ENCODE measurements around the gene KAT2B. TPM values are rescaled to one million over a fixed set of nuclear protein-coding genes. Genes with fewer than 3 reads are reported as not detected.
A peak's percentile ranks its signal among the peaks of the same experiment; 100 is the strongest.

The KAT2B gene
- total RNA-seq, 2 experiments from 2014 or later = 98.2 to 120 TPM

DNA sequence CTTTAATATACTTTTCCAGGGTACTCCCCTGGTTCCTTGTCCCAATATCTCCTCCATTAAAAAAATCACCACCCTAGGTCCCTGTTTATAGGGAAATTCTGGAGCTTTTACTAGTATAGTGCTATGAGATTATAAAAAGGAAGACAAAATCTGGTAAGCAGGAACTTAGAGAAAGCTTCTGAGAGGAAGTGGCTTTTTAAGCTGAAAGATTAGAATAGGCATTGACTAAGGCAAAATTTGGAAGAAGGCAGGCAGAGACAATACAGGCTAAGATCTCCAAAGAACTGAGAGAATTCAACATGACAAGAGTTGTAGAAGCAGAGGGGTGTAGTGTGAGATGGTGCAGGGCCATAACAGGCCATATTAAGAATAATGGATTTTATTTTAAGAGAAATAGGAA, 120.0 kb downstream of the KAT2B start:
- H3K9me3 Mint-ChIP-seq (ENCODE audit: low read depth) = no peaks in the 10 kb centered on the region
- DNase-seq (no peak), ATAC-seq (no peak)
- H3K27ac Mint-ChIP-seq = peak overlapping the region; percentile 79
- H3K4me3 Mint-ChIP-seq = no peak overlapping the region
- no peaks in the 10 kb centered on the region for H3K27me3 Mint-ChIP-seq
- H3K4me1 Mint-ChIP-seq = peaks cover 14% of the 10 kb centered on the region
- H3K36me3 Mint-ChIP-seq = peaks cover 60% of the 10 kb centered on the region
- CTCF ChIA-PET = interaction anchor here (1.9 kb wide), 1 partner anchor 9 kb away, joined by 4 read pairs; no protein-coding TSS in a partner anchor

DNA sequence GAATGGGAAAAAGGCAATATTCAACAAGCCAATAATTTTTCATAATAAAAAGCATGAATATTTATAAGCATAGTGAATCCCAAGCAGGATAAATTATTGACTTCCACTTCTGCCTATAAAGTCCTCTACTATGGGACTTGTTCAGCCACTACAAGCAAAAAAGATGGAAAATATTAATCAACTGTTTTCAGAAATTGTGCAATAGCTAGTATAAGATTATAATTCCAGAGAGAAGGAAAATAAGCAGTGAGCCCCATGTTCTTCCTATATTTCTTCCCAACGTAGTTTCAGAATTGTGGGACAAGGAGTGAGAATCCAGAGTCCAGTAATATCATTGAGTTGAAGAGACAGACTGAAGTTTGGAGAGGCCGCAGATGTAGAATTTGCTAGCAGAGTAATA, 121.5 kb downstream of the KAT2B start:
- H3K9me3 Mint-ChIP-seq (ENCODE audit: low read depth) = no peaks in the 10 kb centered on the region
- peaks cover 18% of the 10 kb centered on the region for H3K4me1 Mint-ChIP-seq
- H3K4me3 Mint-ChIP-seq = no peak overlapping the region
- no peak for DNase-seq
- CTCF ChIA-PET = interaction anchor here (1.9 kb wide), 1 partner anchor 10 kb away, joined by 4 read pairs; no protein-coding TSS in a partner anchor
- no peaks in the 10 kb centered on the region for H3K27me3 Mint-ChIP-seq
- H3K36me3 Mint-ChIP-seq = peaks cover 62% of the 10 kb centered on the region
- H3K27ac Mint-ChIP-seq = no peak overlapping the region
- ATAC-seq = no peak

DNA sequence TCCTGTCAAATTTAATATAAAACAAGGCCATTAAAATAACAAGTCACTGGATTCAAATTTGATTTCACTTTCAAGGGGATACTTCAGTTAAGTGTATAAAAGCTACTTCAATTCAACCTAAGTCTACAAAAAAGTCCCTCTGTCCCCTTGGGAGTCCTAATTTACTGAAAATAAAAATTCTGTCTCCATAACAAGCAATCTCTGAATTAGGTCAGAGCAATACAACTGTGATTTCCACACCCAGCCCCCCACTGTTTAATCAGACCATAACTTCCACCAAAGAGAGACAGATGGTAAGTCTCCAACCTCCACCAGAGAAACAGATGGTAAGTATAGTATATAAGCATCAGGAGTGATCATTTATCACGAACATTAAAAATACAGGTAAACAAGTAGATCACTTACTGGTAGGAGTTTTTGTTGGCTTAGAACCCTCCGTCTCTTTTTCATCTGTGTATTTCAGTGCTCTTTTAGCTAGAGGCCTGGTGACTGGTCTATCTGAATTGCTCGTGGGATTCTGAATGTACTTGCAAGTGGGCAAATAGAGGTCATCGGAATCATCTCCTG, 133.7 kb downstream of the KAT2B start:
- Mint-ChIP-seq H3K27ac (no peak overlapping the region), H3K9me3 (ENCODE audit: low read depth) (no peaks in the 10 kb centered on the region), H3K36me3 (peaks cover 58% of the 10 kb centered on the region), H3K4me3 (no peak overlapping the region), H3K4me1 (peaks cover 5% of the 10 kb centered on the region), H3K27me3 (no peaks in the 10 kb centered on the region)
- DNase-seq (no peak), ATAC-seq (no peak)
- CTCF ChIA-PET = no interaction called here

DNA sequence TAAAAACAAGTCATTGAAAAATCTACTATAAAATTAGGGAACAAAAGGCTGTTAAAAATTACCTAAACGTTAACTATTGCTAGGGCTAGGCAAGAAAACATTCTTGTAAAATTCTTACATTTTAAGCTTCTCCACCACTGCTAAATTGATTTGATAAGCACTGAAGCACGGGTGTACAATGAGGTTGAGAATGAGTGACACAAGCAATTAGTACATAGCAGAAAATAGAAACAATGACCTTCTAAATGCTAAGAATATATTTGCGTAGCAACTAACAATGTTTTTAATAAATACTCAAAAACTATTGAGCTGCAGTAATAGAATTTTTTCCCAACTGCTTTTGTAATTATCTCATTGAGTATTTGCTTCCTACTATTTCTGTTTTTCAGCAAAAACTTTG, 141.0 kb downstream of the KAT2B start:
- DNase-seq (no peak), ATAC-seq (no peak)
- peaks cover 57% of the 10 kb centered on the region for H3K36me3 Mint-ChIP-seq
- no peaks in the 10 kb centered on the region for H3K9me3 Mint-ChIP-seq (ENCODE audit: low read depth)
- peaks cover 28% of the 10 kb centered on the region for H3K4me1 Mint-ChIP-seq
- CTCF ChIA-PET = no interaction called here
- H3K27me3 Mint-ChIP-seq = no peaks in the 10 kb centered on the region
- no peak overlapping the region for H3K4me3 Mint-ChIP-seq
- no peak overlapping the region for H3K27ac Mint-ChIP-seq

DNA sequence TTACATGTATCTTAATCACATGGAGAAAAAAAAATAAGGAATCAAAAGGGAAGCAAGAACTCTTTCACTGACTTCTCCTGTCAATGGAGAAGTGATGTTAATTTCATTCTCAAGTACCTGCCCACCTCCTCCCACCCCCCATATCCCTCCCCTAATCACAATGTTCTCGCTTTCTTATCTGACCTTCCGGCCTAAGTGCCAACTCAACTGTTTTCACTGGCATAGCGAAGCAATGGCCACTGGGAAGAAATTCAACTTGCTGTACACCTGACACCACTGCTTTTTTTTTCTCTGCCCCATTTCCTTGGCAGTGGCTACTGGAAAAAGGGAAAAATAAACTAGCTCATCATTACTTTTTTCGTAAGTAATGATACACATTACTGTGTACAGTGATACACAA, 142.0 kb downstream of the KAT2B start:
- CTCF ChIA-PET = no interaction called here
- Mint-ChIP-seq H3K4me3 (no peak overlapping the region), H3K27ac (no peak overlapping the region), H3K36me3 (peaks cover 52% of the 10 kb centered on the region), H3K9me3 (ENCODE audit: low read depth) (no peaks in the 10 kb centered on the region), H3K27me3 (no peaks in the 10 kb centered on the region), H3K4me1 (peaks cover 28% of the 10 kb centered on the region)
- ATAC-seq = no peak
- no peak for DNase-seq

DNA sequence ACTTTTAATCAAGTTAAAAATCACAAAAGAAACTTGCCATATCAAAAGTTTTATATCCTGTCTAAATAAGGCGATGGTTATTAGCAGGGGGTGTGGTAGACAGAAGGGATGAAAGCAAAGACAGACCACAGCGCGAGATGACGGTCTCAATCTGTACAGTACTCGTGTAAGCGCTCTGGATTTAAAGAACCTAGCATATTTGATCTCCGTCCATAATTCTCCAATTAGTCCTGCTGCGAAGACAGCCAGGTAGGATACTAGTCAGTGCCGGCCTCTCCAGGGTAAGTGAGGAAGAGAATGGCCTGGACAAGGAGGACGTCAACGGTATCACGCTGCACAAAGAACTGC, 145.1 kb downstream of the KAT2B start:
- Mint-ChIP-seq H3K4me3 (no peak overlapping the region), H3K9me3 (ENCODE audit: low read depth) (no peaks in the 10 kb centered on the region), H3K4me1 (peaks cover 28% of the 10 kb centered on the region), H3K27ac (no peak overlapping the region), H3K27me3 (no peaks in the 10 kb centered on the region), H3K36me3 (peaks cover 27% of the 10 kb centered on the region)
- CTCF ChIA-PET = interaction anchor here (1.3 to 1.6 kb wide), 3 partner anchors 33 to 145 kb away, joined by 3 to 5 read pairs (median 3); partner anchors contain the start of gene KAT2B
- peak; percentile 60 for DNase-seq
- peak; percentile 13 for ATAC-seq

DNA sequence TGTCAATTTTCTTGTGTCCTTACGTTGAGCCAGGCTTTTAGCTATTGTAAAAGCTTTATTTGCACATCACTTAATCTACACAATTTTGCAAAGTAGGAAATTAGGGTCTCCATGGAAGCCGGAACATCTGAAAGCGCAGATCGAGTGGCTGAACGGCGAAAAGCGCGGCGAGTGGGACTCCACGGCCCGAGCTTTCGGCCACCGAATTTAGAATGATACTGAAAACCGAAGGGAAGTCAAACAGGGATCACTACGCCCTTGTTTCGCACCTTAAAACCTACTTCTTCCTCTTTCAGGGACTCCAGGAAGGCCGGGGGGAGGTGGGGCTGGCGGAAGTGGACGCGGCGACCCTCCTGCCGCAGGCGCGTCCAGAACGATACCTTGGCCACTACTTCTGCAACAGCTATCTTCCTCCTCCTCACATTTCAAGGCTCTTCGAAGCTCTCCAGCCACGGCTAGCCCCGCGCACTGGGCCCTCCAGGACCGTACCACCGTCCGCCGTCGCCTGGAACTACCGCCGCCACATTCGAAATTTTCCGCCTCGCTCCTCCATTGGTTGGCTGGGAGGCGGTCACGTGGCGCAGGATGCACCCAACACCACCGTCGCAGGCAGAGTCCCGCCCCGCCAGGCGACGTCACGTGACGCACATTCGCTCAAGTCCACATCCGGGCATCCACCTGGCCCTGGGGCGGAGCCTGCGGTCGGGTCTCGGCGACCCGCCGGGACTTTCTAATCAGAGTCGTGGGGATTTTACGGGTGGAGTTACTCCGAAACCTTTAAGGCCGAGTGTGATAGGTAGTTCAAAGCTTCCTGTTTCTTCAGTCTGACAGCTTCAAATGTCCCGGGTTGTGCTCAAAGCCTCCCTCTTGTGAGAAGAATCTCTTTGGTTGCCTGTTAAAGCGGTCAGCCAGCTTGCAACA, 145.7 kb downstream of the KAT2B start, which contains the start of gene SGO1:
Gene SGO1, minus strand, starts transcription at position 528 of the 921 bp plus-strand sequence. CDS start 2,179 bp downstream, outside the sequence.
- CTCF ChIA-PET = interaction anchor here (0.8 to 1.6 kb wide), 5 partner anchors 34 to 298 kb away, joined by 3 to 5 read pairs (median 3); partner anchors contain the start of gene KAT2B
- H3K4me3 Mint-ChIP-seq = no peak within 1 kb of the TSS
- DNase-seq (peak; percentile 100), ATAC-seq (peak; percentile 91)
- peaks cover 23% of the 10 kb centered on the region for H3K36me3 Mint-ChIP-seq
- no peak within 1 kb of the TSS for H3K27ac Mint-ChIP-seq
- no peaks in the 10 kb centered on the region for H3K9me3 Mint-ChIP-seq (ENCODE audit: low read depth)
- no peaks in the 10 kb centered on the region for H3K27me3 Mint-ChIP-seq
- peaks cover 29% of the 10 kb centered on the region for H3K4me1 Mint-ChIP-seq

DNA sequence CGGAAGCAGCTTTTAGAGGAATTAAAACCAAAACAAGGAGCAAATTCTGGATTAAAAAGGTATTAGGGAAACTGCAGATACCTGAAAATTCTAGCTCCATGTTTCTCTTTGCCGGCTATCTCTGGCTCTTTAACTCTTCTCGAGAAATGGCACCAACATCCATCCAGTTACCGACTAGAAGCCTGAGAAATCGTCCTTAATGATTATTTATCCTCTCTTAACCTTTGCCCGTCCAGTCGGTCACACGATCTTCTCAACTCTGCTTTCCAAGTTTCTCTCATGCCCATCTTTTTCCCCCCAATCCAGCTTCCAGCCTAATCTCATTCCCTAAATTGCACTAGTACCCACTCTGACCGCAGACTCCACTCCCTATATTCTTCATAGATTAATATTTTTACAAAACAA, 146.4 kb downstream of the KAT2B start:
- Mint-ChIP-seq H3K4me1 (peaks cover 29% of the 10 kb centered on the region), H3K27ac (no peak overlapping the region)

DNA sequence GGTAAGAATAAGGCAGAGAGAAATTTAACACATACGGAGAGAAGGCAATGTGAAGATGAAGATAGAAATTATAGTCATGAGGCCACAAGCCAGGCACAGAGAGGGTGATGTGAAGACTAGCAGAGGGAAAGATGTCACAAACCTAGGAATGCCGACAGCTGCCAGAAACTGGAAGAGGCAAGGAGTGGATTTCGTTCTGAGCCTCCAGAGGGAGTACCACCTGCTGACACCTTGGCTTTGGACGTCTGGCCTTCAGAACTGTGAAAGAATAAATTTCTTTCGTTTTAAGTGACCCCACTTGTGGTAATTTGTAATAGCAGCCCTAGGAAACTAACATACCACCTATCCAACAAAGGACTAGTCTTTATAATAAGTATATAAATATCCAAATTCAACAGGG, 150.7 kb downstream of the KAT2B start:
- Mint-ChIP-seq H3K4me3 (no peak overlapping the region), H3K4me1 (peaks cover 10% of the 10 kb centered on the region), H3K27ac (no peak overlapping the region), H3K36me3 (peaks cover 3% of the 10 kb centered on the region), H3K27me3 (no peaks in the 10 kb centered on the region), H3K9me3 (ENCODE audit: low read depth) (no peaks in the 10 kb centered on the region)
- ATAC-seq (no peak), DNase-seq (no peak)
- CTCF ChIA-PET = no interaction called here

More for the DNA sequence above, 146.4 kb downstream of the KAT2B start:
- H3K9me3 Mint-ChIP-seq (ENCODE audit: low read depth) = no peaks in the 10 kb centered on the region
- CTCF ChIA-PET = interaction anchor here (0.8 to 1.5 kb wide), 3 partner anchors 145 to 299 kb away, joined by 3 to 5 read pairs (median 3); no protein-coding TSS in a partner anchor
- H3K36me3 Mint-ChIP-seq = peaks cover 17% of the 10 kb centered on the region
- no peak for DNase-seq
- H3K27me3 Mint-ChIP-seq = no peaks in the 10 kb centered on the region
- ATAC-seq = peak; percentile 1
- H3K4me3 Mint-ChIP-seq = no peak overlapping the region

DNA sequence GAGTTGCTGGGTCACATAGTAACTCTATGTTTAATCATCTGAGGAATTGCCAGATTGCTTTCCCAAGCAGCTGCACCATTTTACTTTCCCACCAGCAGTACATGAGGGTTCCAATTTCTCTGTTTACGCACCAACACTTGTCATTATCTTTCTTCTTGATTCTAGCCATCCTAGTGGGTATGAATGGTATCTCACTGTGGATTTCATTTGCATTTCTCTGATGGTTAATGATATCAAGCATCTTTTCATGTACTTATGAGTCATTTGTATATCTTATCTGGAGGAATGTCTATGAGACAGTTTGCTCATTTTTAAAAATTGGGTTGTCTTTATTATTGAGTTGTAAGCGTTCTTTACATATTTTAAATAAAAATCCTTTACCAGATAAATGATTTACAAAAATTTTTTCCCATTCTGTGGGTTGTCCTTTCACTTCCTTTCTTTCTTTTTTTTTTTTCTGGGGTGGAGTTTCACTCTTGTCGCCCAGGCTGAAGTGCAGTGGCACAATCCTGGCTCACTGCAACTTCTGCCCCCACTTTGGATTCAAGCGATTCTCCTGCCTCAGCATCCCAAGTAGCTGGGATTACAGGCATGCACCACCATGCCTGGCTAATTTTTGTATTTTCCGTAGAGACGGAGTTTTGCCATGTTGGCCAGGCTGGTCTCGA, 154.7 kb downstream of the KAT2B start:
- H3K4me3 Mint-ChIP-seq = no peak overlapping the region
- H3K27me3 Mint-ChIP-seq = no peaks in the 10 kb centered on the region
- ATAC-seq (no peak), DNase-seq (no peak)
- peaks cover 9% of the 10 kb centered on the region for H3K4me1 Mint-ChIP-seq
- no peak overlapping the region for H3K27ac Mint-ChIP-seq
- H3K36me3 Mint-ChIP-seq = peaks cover 5% of the 10 kb centered on the region
- H3K9me3 Mint-ChIP-seq (ENCODE audit: low read depth) = no peaks in the 10 kb centered on the region
- CTCF ChIA-PET = no interaction called here

DNA sequence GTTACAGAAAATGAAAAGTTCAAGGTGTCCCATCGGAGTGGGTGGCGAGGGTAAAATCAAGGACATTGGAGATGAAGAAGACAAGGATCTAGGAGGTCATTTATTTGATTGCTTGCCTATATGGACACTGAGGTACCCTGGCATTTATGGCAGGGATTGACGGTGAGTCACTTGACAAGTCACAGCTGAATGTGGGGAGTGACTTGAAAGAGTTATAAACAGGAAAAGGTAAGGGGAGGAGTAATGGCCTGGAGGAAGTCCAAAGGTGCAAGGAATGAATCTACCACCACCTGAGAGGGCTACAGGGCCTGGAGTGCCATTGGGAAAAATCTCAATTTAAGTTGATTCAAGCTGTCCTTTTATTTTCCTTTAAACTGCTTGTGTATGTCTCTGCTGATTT, 157.5 kb downstream of the KAT2B start:
- H3K4me1 Mint-ChIP-seq = peaks cover 7% of the 10 kb centered on the region
- no peak for DNase-seq
- CTCF ChIA-PET = interaction anchor here (1.2 to 1.5 kb wide), 2 partner anchors 8 to 10 kb away, joined by 3 to 6 read pairs; no protein-coding TSS in a partner anchor
- no peak for ATAC-seq
- peaks cover 5% of the 10 kb centered on the region for H3K36me3 Mint-ChIP-seq
- H3K9me3 Mint-ChIP-seq (ENCODE audit: low read depth) = no peaks in the 10 kb centered on the region
- H3K4me3 Mint-ChIP-seq = no peak overlapping the region
- no peaks in the 10 kb centered on the region for H3K27me3 Mint-ChIP-seq
- H3K27ac Mint-ChIP-seq = no peak overlapping the region

DNA sequence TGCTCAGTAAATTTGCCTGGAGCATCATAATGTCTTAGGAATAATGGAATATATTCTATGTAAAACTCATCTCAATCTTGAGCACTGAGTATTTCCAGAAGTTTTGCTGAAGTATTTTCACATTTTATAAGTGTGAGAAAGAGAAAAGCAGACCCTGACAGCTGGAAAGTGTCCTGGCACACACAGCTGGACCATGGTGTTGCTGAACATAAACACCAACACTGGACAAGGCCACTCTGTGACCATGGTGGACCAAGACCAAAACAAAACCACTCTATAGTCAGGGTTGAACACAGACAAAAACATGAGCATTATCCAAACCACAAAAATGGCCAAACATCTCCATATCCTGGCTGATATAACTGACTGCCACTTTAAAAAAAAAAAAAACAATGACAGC, 160.9 kb downstream of the KAT2B start:
- Mint-ChIP-seq H3K4me1 (peaks cover 7% of the 10 kb centered on the region), H3K36me3 (peaks cover 8% of the 10 kb centered on the region), H3K27me3 (no peaks in the 10 kb centered on the region), H3K4me3 (no peak overlapping the region), H3K9me3 (ENCODE audit: low read depth) (no peaks in the 10 kb centered on the region), H3K27ac (no peak overlapping the region)
- ATAC-seq (no peak), DNase-seq (no peak)
- CTCF ChIA-PET = interaction anchor here (1.1 kb wide), 1 partner anchor 13 kb away, joined by 3 read pairs; no protein-coding TSS in a partner anchor

All from activated CD8-positive, alpha-beta memory T cell treated with anti-CD3 and anti-CD28 coated beads, Interleukin-2, amount 10 ng/mL, durations not matched to agents 7 days and 5 days (primary cell).